H1 (cell line): ENCODE results near the gene CSNK2A3. TPM values are rescaled to one million over a fixed set of nuclear protein-coding genes. Genes with fewer than 3 reads are reported as not detected.

ENCODE experiments used
- ATF3 ChIP-seq: IDR thresholded peaks from 2 replicates; pipeline ENCODE4 v1.6.1; 2011; ENCODE audit warnings: low read depth, mild to moderate bottlenecking, low read length; ENCODE audit not compliant: insufficient read depth
- CHD2 ChIP-seq: IDR thresholded peaks from 2 replicates; pipeline ENCODE4 v1.6.1; 2012; ENCODE audit warnings: low read length, improper control_type of control experiment
- E2F6 ChIP-seq: IDR thresholded peaks from 2 replicates; pipeline ENCODE4 v1.6.1; 2012; ENCODE audit warnings: inconsistent platforms
- MAX ChIP-seq: IDR thresholded peaks from 2 replicates; pipeline ENCODE4 v1.6.1; 2012; ENCODE audit warnings: inconsistent platforms
- polyA plus RNA-seq, 7 experiments: library from polyadenylated mRNA; depleted of rRNA in 3 of 7; stranded (reverse) in 5 of 7; unstranded in 2 of 7; fragments of >200 nt in 5 of 7; fragments of 200-250 nt in 2 of 7; gene quantifications; 1 replicate in 5 of 7; 2 replicates in 1 of 7; 4 replicates in 1 of 7; pipeline versions ENCODE4 v1.2.1 to v1.2.3, GENCODE V29; 2011 to 2013; ENCODE audit warnings: missing spikeins in 2 of 7, mixed read lengths in 2 of 7
- total RNA-seq: library from RNA; stranded (reverse); fragmentation: NEBNext Ultra II Directional; extraction: Animal tissue kit (Norgen Biotek cat#: 25700); gene quantifications from 2 replicates; pipeline ENCODE4 v1.2.1, GENCODE V29; 2021

CSNK2A3 gene
- total and polyA plus RNA-seq, 2 of the 8 experiments (the other 6 are each of a cell fraction or from before 2014, with no cell fraction given): 0.69 to 1.0 TPM

GRCh38 chr11:11378184-11378940 lies 25.3 kb upstream of the CSNK2A3 start (continued):
- TF ChIP-seq E2F6 (no peak), MAX (no peak), CHD2 (no peak), ATF3 (no peak)
